Measurements from ENCODE around the gene KDM2A. TPM values are rescaled to one million over a fixed set of nuclear protein-coding genes. Genes with fewer than 3 reads are reported as not detected.

KDM2A gene
- total RNA-seq, 1 experiment from 2014 or later: 65.3 TPM

GRCh38 chr11:67275606-67276409, 156.7 kb downstream of the KDM2A start:
- H3K4me2 ChIP-seq (ENCODE audit: low read length): no peak overlapping the region
- no peak overlapping the region for H3K27ac ChIP-seq (ENCODE audit: low read length)
- no peaks in the 10 kb centered on the region for H3F3A ChIP-seq (ENCODE audit: low read length, unreplicated experiment)
- H3K4me1 ChIP-seq (ENCODE audit: insufficient read depth, low read length): no peaks in the 10 kb centered on the region
- H3K79me2 ChIP-seq (ENCODE audit: low read length): peaks cover 62% of the 10 kb centered on the region
- BruUV-seq (replicated peaks): no TSS peak
- H3K4me3 ChIP-seq (ENCODE audit: low read length): no peak overlapping the region
- peaks cover 22% of the 10 kb centered on the region; the same call in 1 of the 2 replicates for H4K20me1 ChIP-seq (ENCODE audit: low read length)
- H3K27me3 ChIP-seq (ENCODE audit: low read length): no peaks in the 10 kb centered on the region
- no peak for DNase-seq
- ATAC-seq: no peak
- H3K9ac ChIP-seq (ENCODE audit: low read length): no peak overlapping the region
- CTCF ChIA-PET: no interaction called here
- TF ChIP-seq, protein P1, sequence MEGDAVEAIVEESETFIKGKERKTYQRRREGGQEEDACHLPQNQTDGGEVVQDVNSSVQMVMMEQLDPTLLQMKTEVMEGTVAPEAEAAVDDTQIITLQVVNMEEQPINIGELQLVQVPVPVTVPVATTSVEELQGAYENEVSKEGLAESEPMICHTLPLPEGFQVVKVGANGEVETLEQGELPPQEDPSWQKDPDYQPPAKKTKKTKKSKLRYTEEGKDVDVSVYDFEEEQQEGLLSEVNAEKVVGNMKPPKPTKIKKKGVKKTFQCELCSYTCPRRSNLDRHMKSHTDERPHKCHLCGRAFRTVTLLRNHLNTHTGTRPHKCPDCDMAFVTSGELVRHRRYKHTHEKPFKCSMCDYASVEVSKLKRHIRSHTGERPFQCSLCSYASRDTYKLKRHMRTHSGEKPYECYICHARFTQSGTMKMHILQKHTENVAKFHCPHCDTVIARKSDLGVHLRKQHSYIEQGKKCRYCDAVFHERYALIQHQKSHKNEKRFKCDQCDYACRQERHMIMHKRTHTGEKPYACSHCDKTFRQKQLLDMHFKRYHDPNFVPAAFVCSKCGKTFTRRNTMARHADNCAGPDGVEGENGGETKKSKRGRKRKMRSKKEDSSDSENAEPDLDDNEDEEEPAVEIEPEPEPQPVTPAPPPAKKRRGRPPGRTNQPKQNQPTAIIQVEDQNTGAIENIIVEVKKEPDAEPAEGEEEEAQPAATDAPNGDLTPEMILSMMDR (conservative IDR thresholded peaks at IDR 0.05; ENCODE audit: low read depth, low read length): no peak
- no peak overlapping the region for H2AFZ ChIP-seq (ENCODE audit: low read length)
- H3K9me3 ChIP-seq (ENCODE audit: low read length): no peaks in the 10 kb centered on the region
- intact Hi-C loops (cut with micrococcal nuclease): no loop called here
- POLR2A ChIA-PET (ENCODE audit: unreplicated experiment): no interaction called here
- H3K36me3 ChIP-seq (ENCODE audit: low read depth, low read length): peaks cover 24% of the 10 kb centered on the region
- no peaks in the 10 kb centered on the region for H3K9me2 ChIP-seq (replicated peaks; ENCODE audit: low read length)

DNA sequence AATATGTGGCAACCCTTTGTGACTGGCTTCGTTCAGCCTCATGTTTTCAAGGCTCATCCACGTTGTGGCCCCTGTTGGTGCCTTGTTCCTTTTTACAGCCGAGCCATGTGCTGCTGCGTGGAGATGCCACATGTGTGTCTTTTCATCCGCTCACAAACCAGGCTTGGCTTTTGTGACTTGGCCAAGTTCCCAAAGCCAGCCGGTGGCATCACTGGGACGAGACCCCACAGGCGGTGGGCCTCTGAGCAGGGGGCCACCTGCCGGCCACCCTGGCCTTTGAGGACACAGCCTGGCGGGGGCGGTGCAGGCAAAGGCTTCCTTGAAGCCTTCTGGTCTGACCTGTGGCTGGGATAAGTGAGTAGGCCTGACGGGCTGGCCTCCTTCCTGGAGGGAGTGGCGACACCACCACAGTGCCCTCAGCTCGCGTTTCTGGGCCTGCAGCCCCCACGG, 157.7 kb downstream of the KDM2A start:
- Histone ChIP-seq H3K27me3 (ENCODE audit: low read length) (no peaks in the 10 kb centered on the region), H3K4me1 (ENCODE audit: insufficient read depth, low read length) (no peaks in the 10 kb centered on the region), H3K9me2 (replicated peaks; ENCODE audit: low read length) (no peaks in the 10 kb centered on the region), H3K9ac (ENCODE audit: low read length) (no peak overlapping the region), H3K4me3 (ENCODE audit: low read length) (no peak overlapping the region), H3F3A (ENCODE audit: low read length, unreplicated experiment) (no peaks in the 10 kb centered on the region), H3K79me2 (ENCODE audit: low read length) (peaks cover 52% of the 10 kb centered on the region), H3K4me2 (ENCODE audit: low read length) (no peak overlapping the region), H3K27ac (ENCODE audit: low read length) (no peak overlapping the region), H4K20me1 (ENCODE audit: low read length) (peaks cover 18% of the 10 kb centered on the region; the same call in 1 of the 2 replicates), H3K36me3 (ENCODE audit: low read depth, low read length) (peaks cover 32% of the 10 kb centered on the region), H3K9me3 (ENCODE audit: low read length) (no peaks in the 10 kb centered on the region), H2AFZ (ENCODE audit: low read length) (no peak overlapping the region)
- BruUV-seq (replicated peaks): no TSS peak
- CTCF ChIA-PET: interaction anchor here (0.5 kb wide), 1 partner anchor 258 kb away, joined by 13 read pairs; no protein-coding TSS in a partner anchor
- ATAC-seq (no peak), DNase-seq (no peak)
- POLR2A ChIA-PET (ENCODE audit: unreplicated experiment): no interaction called here
- TF ChIP-seq EZH2 (IDR thresholded peaks at IDR 0.05; ENCODE audit: low read length, unreplicated experiment) (no peak), EZH2phosphoT487 (IDR thresholded peaks at IDR 0.05; ENCODE audit: borderline replicate concordance, low read length) (no peak)
- TF ChIP-seq, protein P1 (conservative IDR thresholded peaks at IDR 0.05; ENCODE audit: low read depth, low read length): no peak
- intact Hi-C loops (cut with micrococcal nuclease): no loop called here
